Islet precursor cell (in vitro differentiated cells): Measurements from ENCODE around the gene KIRREL2.
"Not testable (repeated sequence)": the region's sequence is repeated elsewhere in the genome, so short reads cannot be mapped to it uniquely, and the experiment has no call there.

Experiments used
- DNase-seq: peaks from one replicate; pipeline ENCODE4 v3.0.0-alpha.2; 2018

The KIRREL2 gene

DNA sequence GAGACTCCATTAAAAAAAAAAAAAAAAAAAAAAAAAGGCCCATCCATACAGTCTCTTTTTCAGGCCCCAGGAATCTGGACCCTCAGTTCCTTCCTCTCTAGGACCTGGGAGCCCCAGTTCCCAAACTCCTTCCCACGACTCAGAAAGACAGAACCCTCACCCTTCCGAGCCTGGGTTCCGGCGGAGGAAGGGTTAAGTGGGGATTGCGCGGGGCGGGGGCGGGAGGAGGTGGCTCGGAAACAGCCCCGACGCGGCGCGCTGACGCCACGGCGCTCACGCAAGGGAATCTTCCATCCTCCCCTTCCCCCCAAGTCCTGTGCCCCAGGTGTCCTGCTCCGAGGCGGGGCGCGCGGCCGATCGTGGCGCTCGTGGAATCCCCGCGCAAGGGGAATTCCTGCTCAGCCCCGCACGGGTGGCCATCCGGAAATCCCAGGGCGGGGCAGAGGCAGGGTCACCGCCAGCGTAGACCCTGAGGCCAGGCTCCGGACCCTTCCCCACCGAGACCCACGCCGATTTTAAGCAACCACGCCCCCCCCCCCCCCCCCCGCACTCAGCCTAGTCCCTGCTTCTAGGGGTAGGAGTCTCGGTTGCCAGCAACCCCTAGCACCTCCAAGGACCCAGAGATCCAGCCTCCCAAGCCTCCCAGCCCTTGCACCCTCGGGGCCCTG is 43.0 kb downstream of the KIRREL2 start:
- peak; percentile 75 for DNase-seq

DNA sequence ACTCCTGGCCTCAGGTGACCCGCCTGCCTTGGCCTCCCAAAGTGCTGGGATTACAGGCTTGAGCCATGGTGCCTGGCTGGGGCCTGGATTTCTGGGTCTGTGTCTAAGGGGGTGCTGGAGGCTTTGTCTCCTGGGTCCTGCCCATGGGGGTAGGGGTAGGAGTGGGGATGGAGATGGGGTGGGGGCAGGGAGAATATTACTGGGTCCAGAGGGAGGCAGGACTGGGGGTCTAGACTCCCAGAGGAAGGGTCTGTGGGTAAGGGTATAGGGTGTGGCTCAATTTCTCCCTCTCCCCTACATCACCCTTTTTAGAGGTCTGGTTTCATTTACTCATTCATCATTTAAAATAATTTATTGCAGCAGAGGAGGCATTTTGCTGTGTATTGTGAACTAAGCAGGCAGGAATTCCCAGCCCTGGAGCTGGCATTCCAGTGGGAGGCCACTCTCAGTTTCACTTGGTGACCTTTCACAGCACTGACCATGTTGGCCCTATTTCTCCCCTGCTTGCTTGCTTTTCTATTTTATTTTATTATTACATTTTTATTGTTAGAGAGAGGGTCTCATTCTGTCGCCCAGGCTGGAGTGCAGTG is 44.4 kb downstream of the KIRREL2 start:
- no peak for DNase-seq

DNA sequence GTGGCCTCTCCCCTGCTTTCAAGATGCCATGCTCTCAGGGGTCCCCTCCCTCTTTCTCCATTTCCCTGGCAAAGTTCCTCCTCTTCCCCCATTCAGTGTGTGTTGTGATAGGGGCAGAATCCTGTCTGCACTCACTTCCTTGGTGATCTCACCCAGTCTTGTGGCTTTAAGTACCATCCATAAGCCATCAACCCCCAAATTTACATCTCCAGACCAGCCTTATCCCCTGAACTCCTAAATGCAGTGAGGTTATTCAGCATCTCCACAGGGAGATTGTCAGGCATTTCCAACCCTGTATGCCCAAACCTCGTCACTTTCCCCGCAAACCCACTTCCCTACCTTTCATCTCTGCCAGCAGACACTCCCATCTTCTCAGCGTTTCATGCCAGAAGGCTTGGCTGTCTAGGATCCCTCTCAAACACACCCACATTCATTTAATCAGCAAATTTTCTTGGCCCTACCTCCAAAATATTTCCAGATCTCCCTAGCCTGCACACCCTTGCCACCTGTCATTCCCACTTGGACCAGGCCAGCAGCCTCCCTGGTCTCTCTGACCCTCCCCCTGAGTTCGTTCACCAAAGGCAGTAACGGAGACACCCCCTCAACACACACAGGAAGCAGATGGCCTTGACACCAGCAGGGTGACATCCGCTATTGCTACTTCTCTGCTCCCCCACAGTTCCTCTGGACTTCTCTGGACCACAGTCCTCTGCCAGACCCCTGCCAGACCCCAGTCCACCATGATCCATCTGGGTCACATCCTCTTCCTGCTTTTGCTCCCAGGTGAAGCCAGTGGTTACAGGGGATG is 45.3 kb downstream of the KIRREL2 start, which contains the start of gene HCST:
HCST (plus strand) TSS at position 676 of the 808 bp plus-strand sequence; CDS start at position 741, 65 bp downstream.
- no peak for DNase-seq

DNA sequence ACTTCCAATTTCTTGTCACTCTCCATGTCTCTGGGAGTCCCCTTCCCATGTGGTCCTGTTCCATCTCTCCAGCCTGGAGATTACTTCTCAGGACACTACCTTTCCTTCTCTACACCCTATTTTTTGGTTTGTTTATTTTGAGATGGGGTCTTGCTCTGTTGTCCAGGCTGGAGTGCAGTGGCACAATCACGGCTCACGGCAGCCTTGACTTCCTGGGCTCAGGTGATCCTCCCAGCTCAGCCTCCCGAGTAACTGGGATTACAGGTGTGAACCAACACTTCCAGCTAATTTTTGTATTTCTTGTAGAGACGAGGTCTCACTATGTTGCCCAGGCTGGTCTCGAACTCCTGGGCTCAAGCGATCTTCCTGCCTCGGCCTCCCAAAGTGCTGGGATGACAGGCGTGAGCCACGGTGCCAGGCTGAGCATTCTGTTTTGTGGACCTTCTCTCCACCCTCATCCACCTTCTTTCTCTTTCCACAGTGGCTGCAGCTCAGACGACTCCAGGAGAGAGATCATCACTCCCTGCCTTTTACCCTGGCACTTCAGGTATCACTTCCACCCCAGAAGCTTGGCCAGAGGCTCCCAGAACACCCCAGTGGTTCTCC is 46.3 kb downstream of the KIRREL2 start:
- no peak for DNase-seq

DNA sequence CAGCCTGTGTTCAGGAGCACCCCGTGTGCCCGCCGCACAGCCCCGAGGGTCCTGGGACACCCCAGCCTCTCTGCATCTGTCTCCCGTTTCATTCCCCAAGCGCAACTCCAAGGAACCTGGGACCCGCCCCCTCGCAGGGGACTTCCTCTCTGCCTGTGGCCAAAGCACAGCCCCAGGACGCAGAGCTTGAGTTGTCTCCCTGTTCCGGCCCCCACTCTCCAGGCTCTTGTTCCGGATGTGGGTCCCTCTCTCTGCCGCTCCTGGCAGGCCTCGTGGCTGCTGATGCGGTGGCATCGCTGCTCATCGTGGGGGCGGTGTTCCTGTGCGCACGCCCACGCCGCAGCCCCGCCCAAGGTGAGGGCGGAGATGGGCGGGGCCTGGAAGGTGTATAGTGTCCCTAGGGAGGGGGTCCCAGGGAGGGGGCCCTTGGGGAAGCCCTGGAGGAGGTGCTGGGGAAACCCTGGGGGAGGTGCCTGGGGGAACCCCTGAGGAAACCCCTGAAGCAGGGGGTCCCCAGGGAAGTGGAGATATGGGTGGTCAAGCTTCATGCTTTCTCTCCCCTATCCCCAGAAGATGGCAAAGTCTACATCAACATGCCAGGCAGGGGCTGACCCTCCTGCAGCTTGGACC is 47.0 kb downstream of the KIRREL2 start:
- peak; percentile 90 for DNase-seq

DNA sequence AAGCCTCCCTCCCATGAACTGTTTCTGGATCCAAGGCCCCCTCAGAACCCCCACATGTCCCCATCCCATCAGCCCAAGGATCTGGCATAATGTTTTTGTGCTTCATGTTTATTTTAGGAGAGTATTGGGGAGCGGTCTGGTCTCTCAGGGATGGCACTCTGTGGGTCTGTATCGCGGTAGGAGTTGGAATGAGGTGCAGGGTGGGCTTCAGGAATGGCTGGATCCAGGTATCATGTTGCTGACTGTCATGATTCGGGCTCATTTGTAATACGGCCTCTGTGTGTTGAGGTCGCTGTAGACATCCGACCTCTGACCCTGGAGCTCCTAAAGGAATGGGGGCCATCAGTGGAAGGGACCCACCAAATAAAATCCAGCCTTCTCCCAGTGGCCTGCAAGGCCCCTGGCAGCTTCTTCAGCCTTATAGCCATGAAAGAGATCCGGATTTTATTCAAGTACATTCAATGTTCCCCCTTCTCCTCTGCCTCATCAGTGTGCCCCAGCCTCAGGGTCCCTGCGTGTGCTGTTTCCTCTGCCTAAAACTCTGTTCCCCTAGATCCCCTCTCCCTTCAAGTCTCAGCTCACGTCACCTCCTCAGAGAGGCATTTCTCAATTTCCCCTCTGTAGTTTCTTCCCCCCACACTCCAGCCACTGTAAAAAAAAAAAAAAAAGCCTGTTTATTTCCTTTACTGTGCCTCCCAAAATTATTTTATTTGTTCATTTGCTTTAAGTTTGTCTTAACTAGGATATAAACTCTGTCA is 47.8 kb downstream of the KIRREL2 start:
- no peak for DNase-seq

DNA sequence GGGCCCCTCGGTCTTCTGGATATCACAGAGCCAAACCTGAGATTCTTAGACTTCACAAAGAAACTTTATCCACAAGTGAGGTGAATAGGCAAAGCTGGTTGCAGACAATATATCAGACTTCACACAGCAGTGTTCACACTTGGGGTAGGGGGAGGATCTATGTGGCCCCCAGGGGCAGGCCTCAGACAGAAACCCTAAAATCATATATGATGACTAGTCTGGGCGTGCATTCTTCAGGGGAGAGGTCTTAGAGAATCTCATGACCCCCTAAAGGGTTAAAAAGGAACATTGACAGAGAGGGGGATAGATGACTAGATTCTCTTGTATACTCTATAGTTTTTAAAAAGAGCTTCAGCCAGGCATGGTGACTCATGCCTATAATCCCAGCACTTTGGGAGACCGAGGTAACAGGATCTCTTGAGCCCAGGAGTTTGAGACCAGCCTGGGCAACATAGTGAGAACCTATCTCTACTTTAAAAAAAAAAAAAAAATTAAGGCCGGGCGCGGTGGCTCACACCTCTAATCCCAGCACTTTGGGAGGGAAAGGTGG is 48.5 kb downstream of the KIRREL2 start:
- DNase-seq = no peak

DNA sequence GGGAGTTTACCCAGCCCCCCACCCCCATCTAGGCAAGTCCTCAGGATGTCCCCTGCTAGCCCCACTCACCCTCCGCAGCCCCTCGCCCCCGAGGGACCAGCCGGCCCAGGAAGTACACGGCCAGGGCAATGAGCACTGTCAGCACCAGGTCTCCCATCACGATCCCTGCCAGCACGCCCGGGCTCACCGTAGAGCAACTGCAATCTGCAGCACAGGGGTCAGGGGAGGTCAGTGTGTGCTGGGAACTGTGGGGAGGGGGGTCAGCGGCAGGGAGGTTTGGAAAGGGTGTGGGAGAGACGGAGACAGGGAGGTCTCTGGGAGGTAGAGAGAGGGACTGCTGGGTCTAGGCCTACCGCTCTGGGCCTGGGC is 50.6 kb downstream of the KIRREL2 start:
- DNase-seq = no peak

DNA sequence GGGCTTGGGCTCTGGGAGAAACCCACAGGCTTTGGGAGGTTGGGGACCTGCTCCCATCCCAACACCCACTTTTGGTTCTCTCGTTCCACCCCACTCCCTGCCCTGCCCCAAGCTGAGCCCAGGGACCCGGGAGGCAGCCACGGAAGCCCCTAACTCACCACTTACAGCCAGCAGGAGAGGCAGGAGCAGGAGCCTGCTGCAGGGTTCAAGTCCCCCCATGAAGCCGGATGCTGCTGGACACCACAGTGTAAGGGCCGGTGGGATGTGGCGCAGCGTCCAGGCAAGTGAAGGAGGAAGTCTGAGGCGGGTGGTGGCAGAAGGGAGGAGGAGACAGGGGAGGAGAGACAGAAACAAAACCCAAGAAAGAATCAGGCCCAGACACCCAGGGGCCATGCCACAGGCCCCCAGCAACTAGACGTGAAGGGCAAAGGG is 51.3 kb downstream of the KIRREL2 start, which contains the start of gene TYROBP:
TYROBP (minus strand) TSS at position 286 of the 432 bp plus-strand sequence; CDS start at position 219, 67 bp downstream.
- DNase-seq = no peak

DNA sequence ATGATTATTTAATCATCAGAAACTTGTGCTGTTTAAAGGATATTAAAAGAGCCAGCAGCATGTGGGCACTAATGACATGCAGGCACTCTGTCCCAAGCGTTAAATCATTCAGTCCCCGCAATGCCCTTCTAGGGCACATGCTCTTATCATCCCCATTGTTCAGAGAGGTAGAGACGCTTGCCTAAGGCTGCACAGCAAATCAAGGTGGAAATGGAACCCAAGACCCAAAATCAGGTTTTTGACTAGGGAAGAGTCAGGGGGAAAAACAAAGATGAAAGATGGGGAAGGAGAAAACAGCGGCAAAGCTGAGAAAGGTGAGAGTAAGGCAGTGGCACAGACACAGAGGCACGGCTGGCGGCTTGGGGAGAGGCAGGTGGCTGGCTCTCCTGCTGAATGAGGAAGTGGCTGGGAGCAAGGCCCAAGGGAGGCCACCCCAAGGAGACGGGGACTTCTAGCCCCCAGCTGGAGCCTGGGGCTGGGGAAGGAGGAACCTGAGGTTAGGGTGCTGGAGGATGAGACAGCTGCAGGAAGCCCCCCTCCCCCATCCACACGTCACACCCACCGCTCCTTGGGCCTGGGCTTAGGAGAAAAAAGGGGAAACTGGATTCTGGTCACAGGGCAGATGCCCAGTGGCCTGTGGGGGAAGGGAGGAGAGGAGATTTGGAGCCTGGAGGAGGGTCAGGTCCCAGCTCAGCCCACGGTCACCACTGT is 52.4 kb downstream of the KIRREL2 start:
- DNase-seq = no peak

DNA sequence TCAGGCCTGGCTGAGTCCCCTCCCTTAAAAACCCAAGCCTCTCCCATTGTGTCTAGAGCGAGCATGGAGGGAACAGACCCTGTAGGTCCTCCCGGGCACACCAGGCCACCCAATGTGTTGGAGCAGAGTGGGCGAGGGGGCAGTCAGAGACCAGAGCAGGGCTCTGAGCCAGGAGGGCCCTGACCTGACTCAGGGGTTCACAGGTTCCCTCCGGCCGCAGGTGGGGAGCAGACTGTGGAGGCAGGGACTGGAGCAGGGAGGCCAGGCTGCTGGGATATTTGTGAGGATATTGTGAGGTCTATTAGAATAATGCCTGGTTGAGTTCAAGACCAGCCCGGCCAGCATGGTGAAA is 52.9 kb downstream of the KIRREL2 start:
- no peak for DNase-seq

DNA sequence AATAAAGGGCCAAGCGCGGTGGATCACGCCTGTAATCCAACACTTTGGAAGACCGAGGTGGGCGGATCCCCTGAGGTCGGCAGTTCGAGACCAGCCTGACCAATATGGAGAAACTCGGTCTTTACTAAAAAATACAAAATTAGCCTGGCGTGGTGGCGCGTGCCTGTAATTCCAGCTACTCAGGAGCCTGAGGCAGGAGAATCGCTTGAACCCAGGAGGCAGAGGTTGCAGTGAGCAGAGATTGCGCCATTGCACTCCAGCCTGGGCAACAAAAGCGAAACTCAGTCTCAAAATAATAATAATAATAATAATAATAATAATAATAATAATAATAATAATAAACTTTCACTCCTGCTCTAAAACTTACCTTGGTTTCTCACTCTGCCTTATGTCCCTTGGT is 53.6 kb downstream of the KIRREL2 start:
- not testable (repeated sequence) for DNase-seq

DNA sequence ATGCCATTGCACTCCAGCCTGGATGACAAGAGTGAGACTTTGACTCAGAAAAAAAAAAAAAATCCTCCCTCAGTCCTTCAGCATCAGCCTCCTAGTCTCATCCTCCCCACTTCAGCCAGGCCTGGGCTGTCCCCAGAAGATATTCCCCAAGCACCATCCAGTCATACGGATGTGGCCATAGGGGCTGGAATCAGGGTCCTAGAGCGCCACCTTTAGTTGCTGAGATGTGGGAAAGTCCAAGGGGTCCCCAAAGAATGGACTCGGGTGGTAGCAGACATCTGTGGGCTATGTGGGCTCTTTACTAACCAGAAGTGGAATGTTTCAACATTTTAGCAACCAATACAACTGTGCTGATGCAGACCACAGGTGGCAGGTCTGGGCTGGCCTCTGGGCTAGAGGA is 54.5 kb downstream of the KIRREL2 start:
- DNase-seq = no peak

DNA sequence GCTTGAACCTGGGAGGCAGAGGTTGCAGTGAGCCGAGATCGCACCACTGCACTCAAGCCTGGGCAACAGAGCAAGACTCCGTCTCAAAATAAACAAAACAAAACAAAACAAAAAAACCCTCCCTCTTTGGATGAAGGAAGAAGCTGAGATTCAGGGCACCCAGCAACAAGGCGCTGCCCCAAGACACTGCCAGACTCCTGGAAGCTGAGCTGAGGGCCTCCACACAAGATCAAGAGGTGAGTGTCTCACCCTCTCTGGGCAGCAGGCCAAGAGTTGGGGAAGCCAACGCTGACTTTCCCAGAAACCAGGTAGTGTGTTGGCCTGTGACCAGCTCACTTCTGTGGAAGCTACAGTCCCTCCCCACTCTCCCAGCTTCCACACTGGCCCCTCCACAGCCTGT is 55.1 kb downstream of the KIRREL2 start:
- no peak for DNase-seq

DNA sequence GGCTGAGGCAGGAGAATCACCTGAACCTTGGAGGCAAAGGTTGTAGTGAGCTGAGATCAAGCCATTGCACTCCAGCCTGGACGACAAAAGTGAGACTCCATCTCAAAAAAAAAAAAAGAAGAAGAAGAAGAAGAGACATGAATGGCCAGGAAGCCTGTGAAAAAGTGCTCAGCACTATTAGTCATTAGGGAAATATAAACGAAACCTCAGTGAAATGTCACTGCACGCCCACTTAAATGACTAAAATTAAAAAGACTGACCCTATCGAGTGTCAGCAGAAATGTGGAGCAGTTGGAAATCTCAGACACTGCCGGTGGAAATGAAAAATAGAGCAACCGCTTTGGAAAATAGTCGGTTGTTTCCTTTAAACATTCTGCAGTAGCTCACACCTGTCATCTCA is 56.9 kb downstream of the KIRREL2 start:
- no peak for DNase-seq

DNA sequence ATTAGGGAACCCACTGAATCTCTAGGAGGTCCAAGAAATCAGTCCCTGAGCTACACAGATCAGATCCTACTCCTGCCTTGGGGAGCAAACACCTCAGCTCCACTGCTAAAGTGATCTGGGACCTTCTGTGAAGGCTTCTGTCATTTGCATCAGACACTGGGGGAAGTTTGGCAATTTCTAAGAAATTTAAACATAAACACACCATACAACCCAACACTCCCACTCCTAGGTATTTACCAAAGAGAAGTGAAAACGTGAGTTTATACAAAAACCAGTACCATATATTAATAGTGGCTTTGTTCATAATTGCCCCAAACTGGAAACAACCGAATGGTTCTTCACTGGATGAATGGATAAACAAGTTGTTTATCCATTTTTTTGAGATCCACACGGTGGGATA is 58.7 kb downstream of the KIRREL2 start:
- DNase-seq = no peak
